Renal cortical epithelial cell (primary cell): ENCODE measurements around the gene AIFM1. TPM values are rescaled to one million over a fixed set of nuclear protein-coding genes. Genes with fewer than 3 reads are reported as not detected.

Experiments
- DNase-seq: peaks from one replicate; pipeline ENCODE4 v3.0.0-alpha.2; 2011; ENCODE audit warnings: low read depth
- total RNA-seq: library from RNA; depleted of rRNA; stranded (reverse); fragments of >200 nt; gene quantifications from 2 replicates; pipeline ENCODE4 v1.2.3, GENCODE V29; 2014

Gene AIFM1
- total RNA-seq, 1 donor from 2014 or later = 60.4 TPM

GRCh38 chrX:130118441-130119311 lies 47.0 kb downstream of the AIFM1 start:
- DNase-seq = peak; percentile 83

GRCh38 chrX:130117166-130117565 lies 48.5 kb downstream of the AIFM1 start:
- no peak for DNase-seq

GRCh38 chrX:130115119-130115885 lies 50.3 kb downstream of the AIFM1 start:
- DNase-seq = peak; percentile 63

GRCh38 chrX:130114141-130114588 lies 51.5 kb downstream of the AIFM1 start:
- peak; percentile 43 for DNase-seq

GRCh38 chrX:130111220-130112154 lies 54.2 kb downstream of the AIFM1 start:
- no peak for DNase-seq

- no peak for DNase-seq
Observed at GRCh38 chrX:130110379-130111219, 55.0 kb downstream of the AIFM1 start, which contains the start of gene ELF4. ELF4 (minus strand) TSS chrX:130110497; CDS start chrX:130081330, 29,167 bp downstream.

GRCh38 chrX:130109429-130110378 lies 55.9 kb downstream of the AIFM1 start:
- no peak for DNase-seq

GRCh38 chrX:130108647-130109428 lies 56.8 kb downstream of the AIFM1 start:
- DNase-seq = peak; percentile 54

GRCh38 chrX:130106071-130106470 lies 59.6 kb downstream of the AIFM1 start:
- DNase-seq = no peak

- DNase-seq = peak; percentile 33
Observed at GRCh38 chrX:130105244-130105643, 60.4 kb downstream of the AIFM1 start.

GRCh38 chrX:130103605-130104004 lies 62.0 kb downstream of the AIFM1 start:
- DNase-seq = no peak

GRCh38 chrX:130100180-130100579 lies 65.5 kb downstream of the AIFM1 start:
- DNase-seq = no peak

GRCh38 chrX:130098210-130098552 lies 67.5 kb downstream of the AIFM1 start:
- peak; percentile 18 for DNase-seq

- DNase-seq = no peak
Observed at GRCh38 chrX:130097507-130098209, 68.0 kb downstream of the AIFM1 start.

GRCh38 chrX:130095249-130096030 lies 70.2 kb downstream of the AIFM1 start:
- no peak for DNase-seq

GRCh38 chrX:130094696-130095095 lies 70.9 kb downstream of the AIFM1 start:
- no peak for DNase-seq

- no peak for DNase-seq
Observed at GRCh38 chrX:130093271-130093670, 72.4 kb downstream of the AIFM1 start.
